ENCODE data around the gene OR8I2.

DNA sequence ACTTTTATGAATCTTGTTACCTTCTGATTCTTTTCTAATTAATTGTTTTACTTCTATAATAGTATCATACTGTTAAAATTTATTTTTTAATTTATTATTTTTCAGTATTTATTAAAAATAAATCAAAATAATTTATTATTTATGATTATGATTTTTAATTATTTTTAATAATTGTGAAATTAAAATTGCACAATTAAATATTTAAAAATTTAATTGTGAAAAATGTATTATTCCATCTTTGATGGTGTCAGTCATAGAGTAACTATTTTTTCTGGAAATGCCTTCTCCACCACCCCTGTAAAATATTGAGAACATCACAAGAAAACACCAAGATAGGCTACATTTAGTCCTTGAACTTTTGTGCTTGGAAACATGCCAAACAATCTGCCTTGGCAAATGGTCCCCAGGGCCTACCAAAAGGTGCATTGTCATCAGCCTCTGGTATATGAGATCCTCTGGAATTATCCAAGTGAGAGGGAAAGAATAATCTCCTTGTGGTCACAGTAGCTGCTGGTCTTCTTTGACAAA is 10.2 kb downstream of the OR8I2 start, which contains the start of gene OR8H2:
- TF ChIP-seq GATA3 (IDR thresholded peaks at IDR 0.05; ENCODE audit: low read depth, low read length) (no peak), GATA2 (IDR thresholded peaks at IDR 0.05; ENCODE audit: low read depth, low read length) (no peak)
